ENCODE measurements around the gene SRRM4.
"Not testable (repeated sequence)": the region's sequence is repeated elsewhere in the genome, so short reads cannot be mapped to it uniquely, and the experiment has no call there.

The SRRM4 gene

DNA sequence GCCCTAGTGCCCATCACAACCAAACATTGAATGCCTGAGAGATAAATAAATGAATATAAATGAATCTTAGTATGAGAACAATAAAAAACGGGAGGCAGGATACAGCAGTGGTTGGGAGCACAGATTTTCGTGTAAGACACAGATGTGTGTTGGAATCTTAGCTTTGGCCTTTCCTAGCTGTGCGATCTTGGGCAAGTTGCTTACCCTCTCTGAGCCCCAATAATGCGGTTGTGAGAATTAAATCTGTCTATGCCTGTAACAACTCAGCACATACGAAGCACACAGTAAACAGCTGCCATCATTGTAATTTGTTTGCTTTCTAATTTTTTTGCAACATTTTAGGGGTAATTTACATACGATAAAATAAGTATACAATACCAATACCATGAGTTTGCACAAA is 89.8 kb downstream of the SRRM4 start:
- no peak for DNase-seq

DNA sequence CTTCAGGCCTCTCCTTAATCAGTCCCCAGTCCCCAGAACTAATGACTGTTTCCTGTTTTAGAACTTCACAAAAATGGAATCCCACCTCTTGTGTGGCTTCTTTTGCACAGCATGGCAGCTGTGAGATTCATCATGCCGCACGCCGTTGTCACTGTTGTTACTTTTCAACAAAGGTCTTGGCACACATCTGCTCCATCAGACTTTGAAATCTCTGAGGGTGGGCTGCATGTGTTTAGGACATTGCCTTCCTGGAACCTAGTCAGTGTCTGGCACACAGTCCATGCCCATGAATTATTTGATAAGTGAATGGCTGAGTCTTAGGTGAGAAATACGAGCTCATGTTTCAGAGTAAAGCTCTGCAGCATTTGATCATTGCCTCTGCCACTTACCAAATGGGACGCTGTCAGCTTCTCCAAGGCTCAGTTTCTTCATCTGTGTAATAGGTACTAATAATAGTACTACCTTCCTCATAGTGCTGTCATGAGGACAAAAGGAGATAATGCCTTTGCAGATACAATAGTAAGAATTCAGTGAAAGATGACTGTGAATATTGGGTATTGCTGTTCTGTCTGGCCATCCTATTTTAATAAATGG is 90.4 kb downstream of the SRRM4 start:
- DNase-seq, result no peak

DNA sequence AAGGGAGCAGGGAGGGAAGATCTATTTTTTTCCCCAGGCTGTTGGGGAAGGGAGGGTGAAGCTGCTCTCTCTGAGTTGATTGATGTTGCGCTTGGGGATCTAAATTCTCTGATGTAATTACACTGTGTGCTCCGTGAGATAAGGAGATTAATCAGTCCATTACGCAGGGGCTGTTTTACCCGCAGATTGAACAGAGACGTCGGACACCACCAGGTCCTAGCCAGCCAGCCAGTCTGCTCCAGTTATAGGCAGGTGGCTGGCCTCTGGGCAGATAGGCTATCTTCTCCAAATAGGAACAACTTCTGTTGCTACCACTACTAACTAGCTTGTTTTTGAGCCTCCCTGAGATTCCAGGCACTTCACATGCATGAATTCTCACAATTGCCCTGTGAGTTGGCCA is 91.1 kb downstream of the SRRM4 start:
- DNase-seq, result no peak

DNA sequence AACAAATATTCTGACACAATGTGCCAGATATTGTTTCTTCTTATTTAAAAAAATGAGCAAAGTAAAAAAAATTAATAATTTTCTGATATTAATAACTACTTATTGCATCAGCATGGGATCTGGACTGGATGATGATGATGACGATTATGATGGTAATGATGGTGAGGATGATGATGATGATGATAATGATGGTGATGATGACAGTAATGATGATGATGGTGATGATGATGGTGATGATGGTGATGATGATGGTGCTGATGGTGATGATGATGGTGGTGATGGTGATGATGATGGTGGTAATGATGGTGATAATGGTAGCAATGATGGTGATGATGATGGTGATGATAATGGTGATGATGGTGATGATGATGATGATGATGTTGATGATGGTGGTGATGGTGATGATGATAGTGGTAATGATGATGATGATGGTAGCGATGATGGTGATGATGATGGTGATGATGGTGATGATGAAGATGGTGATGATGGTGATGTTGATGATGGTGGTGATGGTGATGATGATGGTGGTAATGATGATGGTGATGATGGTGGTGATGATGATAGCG is 94.0 kb downstream of the SRRM4 start:
- DNase-seq, result no peak

DNA sequence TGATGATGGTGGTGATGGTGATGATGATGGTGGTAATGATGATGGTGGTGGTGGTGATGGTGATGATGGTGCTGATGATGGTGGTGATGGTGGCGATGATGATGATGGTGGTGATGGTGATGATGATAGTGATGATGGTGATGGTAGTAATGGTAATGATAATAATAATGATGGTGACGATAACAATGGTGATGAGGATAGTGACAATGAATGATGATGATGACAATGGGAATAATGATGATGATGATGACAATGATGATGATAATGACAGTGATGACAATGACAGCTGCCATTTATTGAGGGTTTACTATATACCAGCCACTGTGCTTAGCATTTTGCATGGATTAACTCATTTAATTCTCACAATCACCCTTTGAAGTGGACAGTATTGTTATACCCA is 94.6 kb downstream of the SRRM4 start:
- no peak for DNase-seq

DNA sequence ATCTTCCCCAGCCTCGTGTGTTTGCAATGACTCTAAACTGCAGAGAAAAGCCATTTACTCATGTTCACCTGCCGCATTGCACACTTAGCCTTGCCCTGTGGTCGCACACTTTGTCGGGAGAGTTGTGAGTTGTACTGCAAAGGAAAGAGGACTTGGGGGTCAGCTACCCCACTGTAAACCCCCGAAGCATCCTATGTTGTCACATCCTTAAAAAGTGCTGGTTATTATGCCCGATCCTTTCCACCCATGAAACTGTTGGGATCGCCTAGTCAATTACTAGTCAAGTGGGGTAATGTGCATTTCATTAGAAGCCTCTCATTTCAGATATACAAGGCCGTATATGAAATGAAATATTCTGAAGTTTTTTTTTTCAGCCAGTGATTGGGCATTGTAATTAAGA is 98.2 kb downstream of the SRRM4 start:
- DNase-seq, result no peak

DNA sequence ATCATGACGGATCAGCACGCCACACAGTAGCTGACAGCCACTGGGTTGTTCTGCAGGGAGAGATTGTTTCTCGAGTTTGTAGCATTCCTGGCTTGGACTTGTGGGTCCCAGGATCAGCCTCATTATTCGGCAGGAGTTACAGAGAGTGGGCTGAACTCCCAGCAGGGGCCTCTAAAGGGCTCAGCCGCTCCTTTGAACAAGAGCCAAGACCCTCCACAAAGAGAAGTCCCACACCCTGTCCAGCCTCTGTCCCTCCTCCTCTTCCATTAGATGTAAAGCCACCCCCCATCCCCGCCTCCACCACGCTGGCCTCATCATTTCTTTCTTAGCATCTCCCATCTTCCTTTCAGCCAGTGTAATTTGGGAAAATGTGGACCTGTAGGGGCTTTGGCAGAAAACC is 100.7 kb downstream of the SRRM4 start:
- DNase-seq, result no peak

DNA sequence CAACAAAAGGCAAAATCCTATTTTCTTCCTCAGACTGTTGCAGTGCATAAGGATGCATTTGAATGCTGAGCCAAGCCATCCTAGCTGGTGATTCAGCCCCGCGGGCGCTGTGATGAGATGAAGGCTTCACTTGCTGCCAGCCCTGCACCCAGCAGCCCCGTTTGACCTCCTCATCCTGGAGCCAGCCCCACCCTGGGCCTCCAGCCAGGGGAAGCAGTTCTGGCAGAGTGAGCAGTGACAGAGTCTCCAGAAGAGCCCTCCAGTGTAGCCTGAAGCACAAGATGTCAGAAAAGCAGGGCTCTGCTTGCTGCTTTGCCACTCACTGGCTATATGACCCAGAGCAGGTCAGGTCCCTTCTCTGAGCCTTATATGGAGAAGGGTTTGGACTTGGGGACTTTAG is 101.2 kb downstream of the SRRM4 start:
- DNase-seq, result no peak

DNA sequence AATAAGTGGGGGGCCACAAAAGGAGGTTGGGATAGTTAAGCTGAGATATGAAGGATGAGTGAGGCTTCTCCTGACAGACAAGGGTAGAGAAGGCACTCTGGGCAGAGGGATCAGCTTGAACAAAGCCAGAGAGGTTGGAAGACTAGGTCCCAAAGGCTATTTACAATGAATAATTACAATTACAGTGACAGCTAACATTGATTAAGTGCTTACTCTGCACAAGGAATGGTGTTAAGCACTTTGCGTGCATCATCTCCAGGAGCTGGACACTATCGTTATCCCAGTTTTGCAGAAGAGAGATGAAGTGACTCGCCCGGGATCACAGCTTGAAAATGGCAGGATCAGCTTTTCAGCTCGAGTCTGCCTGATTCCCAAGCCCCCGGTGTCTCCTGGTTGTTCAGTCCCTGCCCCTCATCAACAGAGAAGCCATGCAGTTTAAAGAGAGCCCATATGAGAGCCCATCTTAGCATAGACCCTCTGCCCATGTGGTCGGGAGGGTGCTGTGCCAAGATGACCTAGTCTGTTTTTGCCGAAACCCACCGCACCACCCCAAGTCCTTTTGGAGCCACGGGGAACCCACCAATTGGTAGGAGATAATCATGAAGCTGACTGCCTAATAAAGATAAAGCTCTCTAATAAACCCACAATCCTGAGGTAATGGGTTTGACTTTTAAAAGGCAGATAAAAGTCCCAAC is 107.5 kb downstream of the SRRM4 start:
- DNase-seq, result no peak

DNA sequence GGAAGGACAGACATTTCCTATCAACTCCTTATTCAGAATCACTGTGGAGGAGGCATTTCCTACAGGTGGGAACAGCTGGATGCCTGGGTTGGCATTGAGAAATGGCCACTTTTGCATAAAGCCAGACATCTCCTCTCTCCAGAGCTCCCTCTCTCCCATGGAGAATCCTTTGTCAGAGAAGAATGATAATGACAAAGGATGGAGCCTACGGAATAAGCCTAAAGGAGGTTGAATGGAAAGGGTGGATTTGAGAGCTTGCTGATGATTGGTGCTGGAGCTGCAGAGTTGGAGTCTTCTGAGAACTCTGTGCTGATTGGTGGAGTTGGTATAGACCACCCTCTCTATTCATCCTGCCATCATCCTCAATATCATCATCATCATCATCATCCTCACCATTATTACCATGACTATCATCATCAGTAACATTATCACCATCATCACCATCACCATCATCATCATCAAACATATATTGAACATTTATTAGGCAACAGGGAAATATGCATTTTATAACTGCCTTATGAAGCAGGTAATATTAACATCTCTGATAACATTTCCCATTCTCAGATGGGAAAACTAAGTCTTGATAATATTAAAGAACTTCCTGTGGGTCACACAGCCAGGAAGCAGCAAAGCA is 108.2 kb downstream of the SRRM4 start:
- DNase-seq, result no peak

DNA sequence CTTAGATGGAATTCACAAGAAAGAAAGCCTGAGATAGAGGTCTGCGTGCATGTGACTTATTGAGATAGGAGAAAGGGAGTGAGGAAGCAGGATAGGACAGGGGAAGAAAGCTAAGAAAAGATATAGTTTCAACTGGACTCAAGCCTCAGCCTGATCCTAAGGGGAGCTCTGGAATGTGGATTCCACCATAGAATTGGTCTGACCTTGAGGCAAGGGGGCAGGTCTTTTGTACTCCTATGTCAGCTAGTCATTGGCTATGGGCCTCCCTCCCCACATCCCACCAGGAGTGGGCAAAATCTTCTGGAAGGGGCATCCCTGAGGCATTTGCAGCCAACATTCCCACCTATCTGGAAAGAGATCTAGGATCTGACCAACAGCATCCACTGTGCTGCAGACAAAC is 108.9 kb downstream of the SRRM4 start:
- DNase-seq, result no peak

DNA sequence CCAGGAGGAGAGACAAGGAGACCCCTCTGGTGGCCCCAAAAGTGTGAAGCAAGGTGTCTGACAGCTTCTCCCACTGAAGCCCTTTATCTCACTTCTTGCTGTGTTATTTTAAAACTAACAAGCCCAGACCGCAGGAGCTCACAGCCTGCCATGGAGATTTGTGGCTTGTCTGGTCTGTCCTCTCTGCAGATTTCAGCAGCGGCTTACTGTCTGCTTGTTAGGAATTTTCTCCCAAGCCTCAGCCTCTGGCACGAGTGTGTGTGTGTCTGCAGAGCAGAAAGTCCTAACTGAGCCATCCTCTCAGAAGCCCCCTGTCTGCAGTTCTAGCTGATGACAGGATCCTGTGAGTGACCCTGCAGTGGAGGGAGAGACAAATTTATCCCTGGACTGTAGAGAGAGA is 109.5 kb downstream of the SRRM4 start:
- no peak for DNase-seq

DNA sequence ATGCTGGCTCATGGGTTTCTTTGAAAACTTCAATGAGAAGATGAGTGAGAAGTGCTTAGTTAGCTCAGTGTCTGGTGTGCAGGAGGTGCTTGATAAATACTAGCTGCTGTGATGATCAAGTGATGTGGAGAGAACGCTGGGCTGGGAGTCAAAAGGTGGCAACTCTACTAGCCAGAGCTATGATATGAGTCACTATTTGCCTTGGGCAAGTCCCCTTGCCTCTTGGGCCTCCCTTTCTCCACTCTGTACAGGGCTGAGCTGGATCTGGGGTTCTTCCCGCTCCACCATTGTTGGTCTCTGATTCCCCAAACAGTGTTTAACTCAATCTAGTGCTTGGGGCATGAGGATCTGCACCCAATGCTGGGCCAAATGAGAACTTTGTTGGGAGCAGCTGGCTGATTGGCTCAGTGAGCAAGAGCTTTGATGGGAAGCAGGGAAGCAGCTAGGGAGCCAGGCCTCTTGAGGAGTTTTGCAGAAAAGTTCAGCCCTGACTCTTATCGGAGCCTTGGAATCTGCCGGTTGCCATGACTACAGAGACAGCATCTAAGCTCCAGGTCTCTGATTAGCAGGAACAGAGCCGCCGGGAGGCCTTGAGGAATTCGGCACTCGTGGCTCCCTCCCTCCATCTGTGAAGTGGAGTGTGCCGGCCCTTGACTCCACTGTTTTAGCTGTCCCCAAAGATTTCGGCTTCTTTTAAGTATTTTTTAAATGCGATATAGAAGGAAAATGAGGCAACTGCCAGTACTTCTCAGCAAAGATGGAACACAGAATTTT is 115.3 kb downstream of the SRRM4 start:
- DNase-seq, result no peak

DNA sequence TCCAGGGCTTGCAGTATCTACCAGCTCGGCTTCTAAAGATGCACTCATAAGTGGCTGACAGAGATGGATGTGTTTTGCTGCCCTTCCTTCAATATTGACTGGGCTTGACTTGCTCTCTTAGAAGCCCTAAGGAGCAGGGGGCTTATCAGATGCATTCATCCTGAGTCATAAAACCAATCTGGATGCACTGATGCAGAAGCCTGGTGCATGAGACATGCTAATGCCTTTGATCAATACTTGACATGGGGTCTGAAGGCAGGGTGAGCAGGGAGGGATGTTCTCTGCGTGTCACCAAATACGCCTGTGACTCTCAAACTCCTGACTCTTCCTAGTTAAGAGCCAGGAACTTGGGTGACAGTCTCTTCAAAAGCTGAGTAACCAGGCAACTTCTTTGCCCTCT is 119.6 kb downstream of the SRRM4 start:
- no peak for DNase-seq

DNA sequence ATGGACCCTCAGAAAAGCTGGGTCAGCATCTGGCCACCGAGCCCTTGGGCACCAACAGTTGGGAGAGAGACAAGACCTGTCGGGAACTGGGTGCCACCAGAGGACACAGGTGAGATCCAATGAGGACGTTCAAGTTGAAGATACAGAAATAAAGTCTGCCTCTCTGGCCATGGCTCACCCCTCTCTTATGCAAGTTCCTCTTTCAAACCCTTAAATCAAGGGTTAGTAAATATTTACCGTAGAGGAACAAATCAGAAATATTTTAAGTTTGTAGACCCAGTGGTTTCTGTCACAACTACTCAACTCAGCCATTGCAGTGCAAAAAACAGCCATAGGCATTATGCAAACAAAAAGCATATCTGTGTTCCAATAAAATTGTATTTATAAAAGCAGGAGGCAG is 120.9 kb downstream of the SRRM4 start:
- no peak for DNase-seq

DNA sequence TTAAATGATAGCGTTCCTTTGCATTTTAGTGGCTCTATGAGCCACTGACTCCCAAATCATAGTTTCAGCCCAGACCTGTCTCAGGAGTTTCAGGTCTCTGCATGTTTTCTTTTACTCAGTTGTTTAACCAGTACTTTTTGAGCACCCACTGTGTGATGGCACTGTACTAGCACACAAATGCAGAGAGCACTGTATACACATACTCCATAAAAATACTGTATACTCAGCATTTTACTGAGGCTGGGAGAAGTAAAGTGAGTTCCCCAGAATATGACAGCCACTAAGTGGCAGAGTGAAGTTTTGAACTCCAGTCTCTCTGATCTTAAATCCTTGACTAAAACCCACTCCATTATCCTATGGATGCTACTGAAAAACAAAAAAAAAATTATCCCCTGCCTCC is 121.4 kb downstream of the SRRM4 start:
- DNase-seq, result no peak

DNA sequence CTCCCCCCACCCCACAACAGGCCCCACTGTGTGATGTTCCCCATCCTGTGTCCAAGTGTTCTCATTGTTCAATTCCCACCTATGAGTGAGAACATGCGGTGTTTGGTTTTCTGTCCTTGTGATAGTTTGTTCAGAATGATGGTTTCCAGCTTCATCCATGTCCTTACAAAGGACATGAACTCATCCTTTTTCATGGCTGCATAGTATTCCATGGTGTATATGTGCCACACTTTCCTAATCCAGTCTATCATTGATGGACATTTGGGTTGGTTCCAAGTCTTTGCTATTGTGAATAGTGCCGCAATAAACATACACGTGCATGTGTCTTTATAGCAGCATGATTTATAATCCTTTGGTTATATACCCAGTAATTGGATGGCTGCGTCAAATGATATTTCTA is 123.6 kb downstream of the SRRM4 start:
- not testable (repeated sequence) for DNase-seq

DNA sequence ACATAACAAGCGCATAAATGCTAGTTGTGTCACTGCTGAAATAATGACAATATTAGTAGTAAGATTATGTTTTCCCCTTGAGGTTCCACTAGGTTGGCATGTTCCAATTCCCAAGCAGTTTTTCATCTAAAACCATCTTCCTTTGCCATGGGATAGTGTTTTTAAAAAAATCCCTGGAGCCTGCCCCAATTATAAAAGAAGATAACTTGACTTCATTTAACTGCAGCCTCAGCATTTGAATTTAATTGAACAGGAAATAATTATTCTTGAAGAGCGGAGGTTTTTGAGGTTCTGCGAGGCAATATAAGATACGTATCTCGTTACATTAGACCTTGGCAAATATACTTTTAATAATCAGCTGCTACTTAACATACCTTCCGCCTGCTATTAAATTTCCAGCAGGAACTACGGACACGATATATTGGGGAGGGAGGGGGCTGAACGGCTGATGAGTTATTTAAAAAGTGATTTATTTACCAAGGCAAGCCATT is 132.2 kb downstream of the SRRM4 start:
- DNase-seq, result no peak

DNA sequence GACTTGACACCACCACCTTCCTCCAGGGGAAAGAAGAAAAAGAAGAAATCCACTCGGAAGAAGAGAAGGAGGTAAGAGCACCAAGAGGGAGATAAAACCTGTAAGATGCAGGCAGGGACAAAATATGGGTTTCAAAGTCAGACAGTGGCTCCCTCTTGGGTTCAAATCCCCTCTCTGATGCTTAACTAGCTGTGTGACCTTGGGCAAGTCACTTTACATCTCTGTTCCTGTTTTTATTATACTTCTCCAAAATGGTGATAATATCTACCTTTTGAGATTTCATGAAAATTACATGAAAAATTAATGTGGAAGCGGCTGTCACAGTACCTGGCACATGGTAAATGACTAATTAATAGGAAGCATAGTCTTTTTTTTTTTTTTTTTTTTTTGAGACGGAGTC is 133.0 kb downstream of the SRRM4 start:
- DNase-seq, result no peak

DNA sequence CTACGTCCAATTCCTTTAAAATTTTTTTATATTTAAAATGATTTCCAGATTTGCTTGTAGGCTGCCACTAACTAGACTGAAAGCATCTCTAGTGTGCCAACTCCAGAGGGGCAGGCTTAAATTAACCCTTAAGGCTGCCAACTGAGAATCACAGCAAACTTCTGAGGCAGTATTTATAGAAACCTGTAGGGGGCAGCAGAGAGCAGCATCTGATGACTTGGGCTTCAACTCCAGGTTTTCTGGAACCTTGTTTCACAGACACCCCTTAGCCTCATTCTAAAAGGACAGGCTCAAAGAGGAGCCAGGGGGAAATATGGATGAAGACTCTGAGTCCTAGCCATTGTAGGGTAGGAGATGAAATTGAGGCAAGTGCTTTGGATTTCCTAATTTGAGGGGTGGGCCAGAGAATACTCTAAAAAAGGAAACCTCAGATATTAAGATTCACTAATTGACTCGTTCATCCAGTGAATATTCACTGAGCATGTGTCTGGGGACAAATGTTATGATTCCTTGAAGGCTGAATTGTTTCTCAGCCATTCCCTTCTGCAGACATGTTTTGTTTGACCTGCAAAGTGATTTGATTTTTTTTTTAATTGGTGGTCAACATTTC is 134.1 kb downstream of the SRRM4 start:
- DNase-seq, result peak; percentile 54 to 70 (median 70)

DNA sequence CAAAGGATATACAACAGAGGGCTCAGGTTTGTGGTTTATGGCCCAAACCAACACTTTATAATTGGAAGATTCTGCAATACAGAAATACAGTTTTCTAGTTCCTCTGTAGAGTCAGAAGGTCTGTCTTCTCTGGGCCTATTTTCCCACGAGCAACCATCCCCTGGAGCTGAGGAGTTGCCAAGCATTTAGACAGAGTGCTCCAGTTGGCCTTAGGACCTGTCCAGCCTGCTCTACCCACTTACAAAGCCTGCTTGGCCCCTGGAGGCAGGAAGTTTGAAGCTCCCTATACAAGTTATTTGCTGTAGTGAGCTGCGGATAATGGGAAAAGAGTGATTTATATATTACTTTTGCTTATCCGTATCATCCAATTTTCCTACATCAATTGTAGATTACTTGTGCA is 136.6 kb downstream of the SRRM4 start:
- DNase-seq, result no peak

DNA sequence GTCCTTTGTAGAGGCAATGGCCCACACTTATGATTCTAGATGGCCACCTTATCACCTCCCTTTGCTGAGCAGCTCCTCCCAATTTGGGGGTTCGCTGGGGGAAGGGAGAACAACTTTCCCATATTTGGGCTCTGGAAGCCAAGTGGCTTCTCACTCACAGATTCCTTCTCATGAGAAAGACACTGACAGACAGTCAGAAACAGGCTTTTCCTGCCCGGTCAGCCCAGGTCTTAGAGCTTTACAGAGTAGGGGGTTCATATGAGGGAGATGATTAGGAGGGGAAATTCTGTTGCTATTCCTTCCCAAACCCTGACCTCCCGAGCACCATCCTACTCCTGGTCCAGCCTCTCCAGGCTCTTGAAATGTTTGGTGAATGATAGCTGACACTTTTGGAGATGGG is 137.3 kb downstream of the SRRM4 start:
- DNase-seq, result no peak

DNA sequence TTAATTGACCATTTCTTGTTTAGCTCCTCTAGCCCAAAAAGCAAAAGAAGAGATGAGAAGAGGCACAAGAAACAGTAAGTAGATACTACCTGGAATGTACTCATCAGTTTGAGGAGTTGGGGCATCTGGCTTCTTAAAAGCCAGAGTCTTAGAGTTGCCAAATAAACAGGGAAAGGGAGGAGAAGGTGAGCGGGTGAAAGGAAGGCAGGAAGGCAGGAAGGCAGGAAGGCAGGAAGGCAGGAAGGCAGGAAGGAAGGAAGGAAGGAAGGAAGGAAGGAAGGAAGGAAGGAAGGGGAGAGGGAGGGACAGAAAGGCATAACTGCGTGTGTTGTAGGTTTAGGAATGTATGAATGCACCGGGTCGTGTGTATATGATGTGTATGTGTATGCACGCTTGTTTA is 140.7 kb downstream of the SRRM4 start:
- DNase-seq, result no peak
